HL-60 (cell line): ENCODE data around the gene TBC1D1.

ENCODE experiments used
- DNase-seq, 2 experiments: peaks; one replicate each; pipeline ENCODE4 v3.0.0-alpha.2; 2010 to 2020; ENCODE audit warnings: low read depth in 1 of 2, low spot score in 1 of 2
- H3K27ac ChIP-seq: fragments of 250-450 bp; sonication (Bioruptor Pico); replicated peaks from 2 replicates; pipeline ENCODE4 v1.5.1; 2020; ENCODE audit warnings: mild to moderate bottlenecking, moderate library complexity
- H3K27me3 ChIP-seq: fragments of 250-450 bp; sonication (Bioruptor Pico); 2 replicates; pipeline ENCODE4 v1.5.1; 2021; ENCODE audit warnings: mild to moderate bottlenecking, moderate library complexity; ENCODE audit not compliant: insufficient read depth, poor library complexity, severe bottlenecking
- H3K4me3 ChIP-seq: replicated peaks from 2 replicates; pipeline ENCODE4 v1.5.1; 2011; ENCODE audit warnings: mild to moderate bottlenecking, control low read depth, low read length; ENCODE audit not compliant: insufficient read depth
- CTCF ChIP-seq: IDR thresholded peaks from one replicate; pipeline ENCODE4 v1.5.1; 2011; ENCODE audit warnings: low read length, control low read depth, inconsistent platforms; ENCODE audit not compliant: insufficient read depth
- GABPA ChIP-seq: IDR thresholded peaks from 2 replicates; pipeline ENCODE4 v1.6.1; 2012; ENCODE audit warnings: low read depth
- POLR2AphosphoS5 ChIP-seq: IDR thresholded peaks from 2 replicates; pipeline ENCODE4 v1.6.1; 2012; ENCODE audit warnings: low read depth
- SPI1 ChIP-seq: IDR thresholded peaks from 2 replicates; pipeline ENCODE4 v1.6.1; 2012; ENCODE audit warnings: low read depth, mild to moderate bottlenecking, borderline replicate concordance
- TF ChIP-seq, protein P1 (sequence below): IDR thresholded peaks from 2 replicates; pipeline ENCODE4 v1.6.1; 2012; ENCODE audit warnings: low read depth; ENCODE audit not compliant: insufficient replicate concordance

The TBC1D1 gene

GRCh38 chr4:38109370-38109769 is 218.5 kb downstream of the TBC1D1 start:
- TF ChIP-seq, protein P1, sequence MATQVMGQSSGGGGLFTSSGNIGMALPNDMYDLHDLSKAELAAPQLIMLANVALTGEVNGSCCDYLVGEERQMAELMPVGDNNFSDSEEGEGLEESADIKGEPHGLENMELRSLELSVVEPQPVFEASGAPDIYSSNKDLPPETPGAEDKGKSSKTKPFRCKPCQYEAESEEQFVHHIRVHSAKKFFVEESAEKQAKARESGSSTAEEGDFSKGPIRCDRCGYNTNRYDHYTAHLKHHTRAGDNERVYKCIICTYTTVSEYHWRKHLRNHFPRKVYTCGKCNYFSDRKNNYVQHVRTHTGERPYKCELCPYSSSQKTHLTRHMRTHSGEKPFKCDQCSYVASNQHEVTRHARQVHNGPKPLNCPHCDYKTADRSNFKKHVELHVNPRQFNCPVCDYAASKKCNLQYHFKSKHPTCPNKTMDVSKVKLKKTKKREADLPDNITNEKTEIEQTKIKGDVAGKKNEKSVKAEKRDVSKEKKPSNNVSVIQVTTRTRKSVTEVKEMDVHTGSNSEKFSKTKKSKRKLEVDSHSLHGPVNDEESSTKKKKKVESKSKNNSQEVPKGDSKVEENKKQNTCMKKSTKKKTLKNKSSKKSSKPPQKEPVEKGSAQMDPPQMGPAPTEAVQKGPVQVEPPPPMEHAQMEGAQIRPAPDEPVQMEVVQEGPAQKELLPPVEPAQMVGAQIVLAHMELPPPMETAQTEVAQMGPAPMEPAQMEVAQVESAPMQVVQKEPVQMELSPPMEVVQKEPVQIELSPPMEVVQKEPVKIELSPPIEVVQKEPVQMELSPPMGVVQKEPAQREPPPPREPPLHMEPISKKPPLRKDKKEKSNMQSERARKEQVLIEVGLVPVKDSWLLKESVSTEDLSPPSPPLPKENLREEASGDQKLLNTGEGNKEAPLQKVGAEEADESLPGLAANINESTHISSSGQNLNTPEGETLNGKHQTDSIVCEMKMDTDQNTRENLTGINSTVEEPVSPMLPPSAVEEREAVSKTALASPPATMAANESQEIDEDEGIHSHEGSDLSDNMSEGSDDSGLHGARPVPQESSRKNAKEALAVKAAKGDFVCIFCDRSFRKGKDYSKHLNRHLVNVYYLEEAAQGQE, result no peak
- TF ChIP-seq GABPA (no peak), SPI1 (no peak), CTCF (no peak), POLR2AphosphoS5 (no peak)
- DNase-seq, result no peak
- Histone ChIP-seq H3K27me3 (no peaks in the 10 kb centered on the region), H3K27ac (no peak overlapping the region), H3K4me3 (no peak overlapping the region)

- H3K4me3 ChIP-seq, result no peak overlapping the region
- no peak overlapping the region for H3K27ac ChIP-seq
- TF ChIP-seq POLR2AphosphoS5 (no peak), GABPA (no peak)
- no peak for DNase-seq
- no peaks in the 10 kb centered on the region for H3K27me3 ChIP-seq
These were observed 219.0 kb downstream of the TBC1D1 start for GRCh38 chr4:38109896-38110295.

DNA sequence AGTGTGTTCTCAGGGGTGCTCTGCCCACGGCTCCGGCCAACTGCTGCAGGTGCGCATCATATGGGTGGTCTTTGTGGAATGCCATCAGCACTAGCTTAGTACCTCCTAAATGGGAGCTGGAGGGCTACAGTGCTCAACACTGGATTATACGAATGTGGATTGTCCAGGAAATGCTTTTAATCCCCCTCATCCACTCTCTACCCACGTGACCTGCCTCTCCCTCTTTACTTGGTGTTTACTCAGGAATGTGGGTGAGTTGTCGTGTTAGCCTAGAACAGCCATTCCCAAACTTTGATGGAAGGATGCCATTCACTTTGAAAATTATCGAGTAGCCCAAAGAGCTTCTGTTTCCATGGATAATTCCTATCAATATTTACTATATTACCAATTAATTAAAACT is 220.1 kb downstream of the TBC1D1 start:
- no peak for DNase-seq
- no peak overlapping the region for H3K27ac ChIP-seq
- H3K4me3 ChIP-seq, result no peak overlapping the region
- no peaks in the 10 kb centered on the region for H3K27me3 ChIP-seq
- TF ChIP-seq POLR2AphosphoS5 (no peak), SPI1 (no peak), GABPA (no peak), CTCF (no peak)

DNA sequence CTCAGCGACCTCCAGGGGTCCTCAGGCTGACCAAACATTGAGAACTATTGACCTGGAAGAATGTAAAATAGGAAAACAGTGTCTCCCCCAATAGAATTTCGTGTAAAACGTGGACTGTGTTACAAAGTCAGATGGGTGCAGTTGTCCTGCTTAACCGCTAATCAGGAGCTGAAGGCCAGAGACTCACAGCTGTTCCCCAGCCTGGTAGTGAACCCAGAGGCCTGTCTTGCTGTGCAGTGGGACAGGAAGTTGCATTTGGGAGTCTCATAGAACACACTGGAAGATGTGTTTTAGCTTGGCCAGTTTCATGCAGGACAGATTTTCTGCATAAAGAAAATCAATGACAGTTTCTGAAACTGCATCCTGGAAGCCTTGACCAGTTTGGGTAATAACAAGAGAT is 220.8 kb downstream of the TBC1D1 start:
- TF ChIP-seq CTCF, result no peak
- TF ChIP-seq POLR2AphosphoS5, result no peak
- TF ChIP-seq SPI1, result no peak
- TF ChIP-seq, protein P1, result no peak
- no peak for TF ChIP-seq GABPA
- peak in 1 of 2 experiments; percentile 42 for DNase-seq
- H3K4me3 ChIP-seq, result no peak overlapping the region
- H3K27ac ChIP-seq, result peak overlapping the region; percentile 13; the same call in 1 of the 2 replicates
- H3K27me3 ChIP-seq, result no peaks in the 10 kb centered on the region
